HepG2 (cell line): ENCODE results near the gene APOC4. TPM values are rescaled to one million over a fixed set of nuclear protein-coding genes. Genes with fewer than 3 reads are reported as not detected.

Experiments
- ATF7 ChIP-seq, 2 experiments: fragments of 450-650 bp in 1 of 2; sonication (generic) in 1 of 2; formaldehyde crosslinking in 1 of 2; IDR thresholded peaks; 2 replicates each; pipeline versions ENCODE4 v1.4.0 to v1.6.1; 2016 to 2020; ENCODE audit warnings: antibody characterized with exemption in 1 of 2, mild to moderate bottlenecking in 1 of 2, missing genetic modification reagents in 1 of 2
- HNF4A ChIP-seq: sonication (generic); formaldehyde crosslinking; IDR thresholded peaks from 2 replicates; pipeline ENCODE4 v1.4.0; 2020; ENCODE audit warnings: missing genetic modification reagents
- HNRNPLL ChIP-seq: fragments of 200-400 bp; formaldehyde crosslinking; IDR thresholded peaks from 2 replicates; pipeline ENCODE4 v1.6.1; 2017; ENCODE audit warnings: mild to moderate bottlenecking, low read depth, low read length; ENCODE audit not compliant: poor library complexity, severe bottlenecking
- KAT8 ChIP-seq: IDR thresholded peaks from 2 replicates; pipeline ENCODE4 v1.6.1; 2016; ENCODE audit warnings: missing genetic modification reagents, missing compliant biosample characterization
- MXD1 ChIP-seq: sonication (generic); formaldehyde crosslinking; IDR thresholded peaks from 2 replicates; pipeline ENCODE4 v1.4.0; 2020; ENCODE audit warnings: mild to moderate bottlenecking, missing genetic modification reagents
- REL ChIP-seq: sonication (generic); formaldehyde crosslinking; conservative IDR thresholded peaks from 2 replicates; pipeline ENCODE4 v1.8.0; 2022; ENCODE audit warnings: mild to moderate bottlenecking, missing genetic modification reagents, moderate library complexity
- U2AF2 ChIP-seq: fragments of 200-400 bp; formaldehyde crosslinking; IDR thresholded peaks from 2 replicates; pipeline ENCODE4 v1.6.1; 2017; ENCODE audit warnings: low read depth, mild to moderate bottlenecking, low read length
- ZBTB3 ChIP-seq: sonication (generic); formaldehyde crosslinking; IDR thresholded peaks from 2 replicates; pipeline ENCODE4 v1.4.0; 2020; ENCODE audit warnings: low read depth, mild to moderate bottlenecking, moderate library complexity, missing genetic modification reagents, borderline replicate concordance
- ZMAT3 ChIP-seq: sonication (generic); formaldehyde crosslinking; conservative IDR thresholded peaks from 2 replicates; pipeline ENCODE4 v1.7.0; 2021; ENCODE audit warnings: missing genetic modification reagents
- ZNF503 ChIP-seq: sonication (generic); formaldehyde crosslinking; IDR thresholded peaks from 2 replicates; pipeline ENCODE4 v1.4.0; 2020; ENCODE audit warnings: missing genetic modification reagents
- ZNF564 ChIP-seq: sonication (generic); formaldehyde crosslinking; IDR thresholded peaks from 2 replicates; pipeline ENCODE4 v1.8.1; 2023; ENCODE audit warnings: mild to moderate bottlenecking, missing genetic modification reagents
- ZNF674 ChIP-seq: sonication (generic); formaldehyde crosslinking; IDR thresholded peaks from 2 replicates; pipeline ENCODE4 v1.5.0; 2020; ENCODE audit warnings: low read depth, mild to moderate bottlenecking, missing genetic modification reagents
- ZNF691 ChIP-seq: sonication (generic); formaldehyde crosslinking; IDR thresholded peaks from 2 replicates; pipeline ENCODE4 v1.4.0; 2020; ENCODE audit warnings: missing genetic modification reagents, low read depth, mild to moderate bottlenecking, borderline replicate concordance
- ZNF749 ChIP-seq: sonication (generic); formaldehyde crosslinking; IDR thresholded peaks from 2 replicates; pipeline ENCODE4 v1.8.0; 2022; ENCODE audit warnings: mild to moderate bottlenecking, missing genetic modification reagents, moderate library complexity, borderline replicate concordance
- ZNF775 ChIP-seq: sonication (generic); formaldehyde crosslinking; IDR thresholded peaks from 2 replicates; pipeline ENCODE4 v1.4.0; 2020; ENCODE audit warnings: missing genetic modification reagents, mild to moderate bottlenecking, moderate library complexity, borderline replicate concordance
- ZNF841 ChIP-seq: sonication (generic); formaldehyde crosslinking; IDR thresholded peaks from 2 replicates; pipeline ENCODE4 v1.8.1; 2023; ENCODE audit warnings: missing genetic modification reagents, borderline replicate concordance
- ZXDC ChIP-seq: sonication (generic); formaldehyde crosslinking; IDR thresholded peaks from 2 replicates; pipeline ENCODE4 v1.5.0; 2020; ENCODE audit warnings: mild to moderate bottlenecking, missing genetic modification reagents
- polyA plus RNA-seq, 8 experiments: library from polyadenylated mRNA; depleted of rRNA in 3 of 8; stranded (reverse) in 7 of 8; unstranded in 1 of 8; fragments of >200 nt; fragmentation: Illumina TruSeq in 4 of 8; extraction: Trizol in 4 of 8; gene quantifications; 2 replicates each; pipeline versions ENCODE4 v1.2.1 to v1.2.3, GENCODE V29; 2011 to 2016; ENCODE audit warnings: low read depth in 4 of 8, missing spikeins in 1 of 8, mixed read lengths in 1 of 8; ENCODE audit not compliant: insufficient read depth in 1 of 8
- total RNA-seq, 5 experiments: library from RNA; depleted of rRNA; stranded (reverse); fragments of >200 nt; fragmentation: Illumina TruSeq; extraction: Trizol; gene quantifications; 2 replicates each; pipeline ENCODE4 v1.2.3, GENCODE V29; 2016; ENCODE audit warnings: low read depth in 1 of 5
- TF ChIP-seq, protein P1 (sequence below): sonication (generic); formaldehyde crosslinking; conservative IDR thresholded peaks from 2 replicates; pipeline ENCODE4 v1.4.0; 2020; ENCODE audit warnings: missing genetic modification reagents

The APOC4 gene
- total and polyA plus RNA-seq, 2 of the 13 experiments (the other 11 are each of a cell fraction or from before 2014, with no cell fraction given) = 0.46 TPM; not detected in 1

GRCh38 chr19:44924243-44924725, 17.8 kb upstream of the APOC4 start (continued):
- TF ChIP-seq ZBTB3 (no peak; the same call in 1 of the 2 replicates), ATF7 (IDR thresholded peaks at IDR 0.05) (no peak), ATF7 (CRISPR knock-in tag; IDR thresholded peaks at IDR 0.05) (peak; percentile 46; the same call in 1 of the 2 replicates), ZNF564 (CRISPR knock-in tag) (peak; percentile 79; the same call in 1 of the 2 replicates), ZMAT3 (CRISPR knock-in tag) (peak; percentile 76; the same call in 1 of the 2 replicates), ZNF775 (CRISPR knock-in tag) (no peak), ZNF749 (CRISPR knock-in tag) (peak; percentile 87; the same call in 1 of the 2 replicates), MXD1 (CRISPR knock-in tag) (no peak; the same call in 1 of the 2 replicates), ZXDC (CRISPR knock-in tag) (peak; percentile 65; the same call in 1 of the 2 replicates), ZNF674 (no peak), HNRNPLL (peak; percentile 26), U2AF2 (peak; percentile 63; the same call in 1 of the 2 replicates), HNF4A (CRISPR knock-in tag) (peak; percentile 99), ZNF503 (CRISPR knock-in tag) (peak; percentile 94), ZNF841 (CRISPR knock-in tag) (no peak), REL (CRISPR knock-in tag) (no peak), KAT8 (peak; percentile 70; the same call in 1 of the 2 replicates), ZNF691 (CRISPR knock-in tag) (peak; percentile 94)
- TF ChIP-seq, protein P1, sequence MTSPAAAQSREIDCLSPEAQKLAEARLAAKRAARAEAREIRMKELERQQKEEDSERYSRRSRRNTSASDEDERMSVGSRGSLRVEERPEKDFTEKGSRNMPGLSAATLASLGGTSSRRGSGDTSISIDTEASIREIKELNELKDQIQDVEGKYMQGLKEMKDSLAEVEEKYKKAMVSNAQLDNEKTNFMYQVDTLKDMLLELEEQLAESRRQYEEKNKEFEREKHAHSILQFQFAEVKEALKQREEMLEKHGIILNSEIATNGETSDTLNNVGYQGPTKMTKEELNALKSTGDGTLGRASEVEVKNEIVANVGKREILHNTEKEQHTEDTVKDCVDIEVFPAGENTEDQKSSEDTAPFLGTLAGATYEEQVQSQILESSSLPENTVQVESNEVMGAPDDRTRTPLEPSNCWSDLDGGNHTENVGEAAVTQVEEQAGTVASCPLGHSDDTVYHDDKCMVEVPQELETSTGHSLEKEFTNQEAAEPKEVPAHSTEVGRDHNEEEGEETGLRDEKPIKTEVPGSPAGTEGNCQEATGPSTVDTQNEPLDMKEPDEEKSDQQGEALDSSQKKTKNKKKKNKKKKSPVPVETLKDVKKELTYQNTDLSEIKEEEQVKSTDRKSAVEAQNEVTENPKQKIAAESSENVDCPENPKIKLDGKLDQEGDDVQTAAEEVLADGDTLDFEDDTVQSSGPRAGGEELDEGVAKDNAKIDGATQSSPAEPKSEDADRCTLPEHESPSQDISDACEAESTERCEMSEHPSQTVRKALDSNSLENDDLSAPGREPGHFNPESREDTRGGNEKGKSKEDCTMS (CRISPR knock-in tag) = no peak
